CD1c-positive myeloid dendritic cell (primary cell): ENCODE data around the gene ZNF747.
"Not testable (repeated sequence)": the region's sequence is repeated elsewhere in the genome, so short reads cannot be mapped to it uniquely, and the experiment has no call there.

Experiments
- DNase-seq: peaks from one replicate; pipeline ENCODE4 v3.0.0-alpha.2; 2016; ENCODE audit errors: extremely low spot score

ZNF747 gene

DNA sequence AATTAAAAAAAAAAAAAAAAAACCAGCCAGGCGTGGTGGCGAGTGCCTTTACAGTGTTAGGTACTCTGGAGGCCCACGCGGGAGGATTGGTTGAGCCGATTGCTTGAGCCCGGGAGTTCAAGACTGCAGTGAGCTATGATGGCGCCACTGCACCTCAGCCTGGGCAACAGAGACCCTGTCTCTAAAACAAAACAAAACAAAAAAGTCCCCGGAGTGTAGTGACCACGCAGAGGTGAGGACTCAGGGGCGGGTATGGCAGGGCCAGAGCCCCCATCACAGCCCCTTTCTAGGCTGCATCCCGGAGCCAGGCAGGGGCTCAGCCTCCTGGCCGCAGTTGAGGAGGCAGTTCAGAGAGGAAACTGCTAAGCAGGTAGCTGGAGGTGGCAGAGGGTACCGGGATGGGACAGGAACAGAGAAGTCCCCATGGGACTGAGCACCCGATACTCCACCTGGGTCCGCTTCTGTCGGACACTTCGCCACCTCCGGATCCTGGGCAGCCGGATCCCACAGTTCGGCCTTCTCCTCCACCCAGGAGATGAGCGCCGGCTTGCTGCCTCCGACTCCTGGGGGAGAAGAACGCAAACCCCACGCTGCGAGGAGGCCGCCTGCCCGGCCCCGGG, 800 bp downstream of the ZNF747 start:
- no peak for DNase-seq

DNA sequence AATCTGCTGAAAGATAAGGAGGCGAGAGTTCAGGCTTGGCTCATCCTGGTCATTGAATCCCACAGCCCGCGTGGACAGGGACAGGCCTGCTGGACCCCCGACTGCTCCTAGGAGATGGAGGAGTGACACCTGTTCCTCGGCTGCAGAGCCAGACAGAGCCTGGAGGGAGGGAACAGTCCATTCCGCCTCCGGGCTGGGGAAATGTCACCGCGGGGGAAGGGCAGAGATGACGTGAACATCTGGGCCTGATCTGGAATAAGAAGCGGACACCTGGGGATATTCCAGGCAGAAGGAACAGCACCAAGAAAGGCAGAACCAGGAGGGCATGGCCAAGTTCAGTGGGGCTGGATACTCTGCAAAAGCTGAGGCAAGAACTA, 1.5 kb downstream of the ZNF747 start:
- DNase-seq = no peak

DNA sequence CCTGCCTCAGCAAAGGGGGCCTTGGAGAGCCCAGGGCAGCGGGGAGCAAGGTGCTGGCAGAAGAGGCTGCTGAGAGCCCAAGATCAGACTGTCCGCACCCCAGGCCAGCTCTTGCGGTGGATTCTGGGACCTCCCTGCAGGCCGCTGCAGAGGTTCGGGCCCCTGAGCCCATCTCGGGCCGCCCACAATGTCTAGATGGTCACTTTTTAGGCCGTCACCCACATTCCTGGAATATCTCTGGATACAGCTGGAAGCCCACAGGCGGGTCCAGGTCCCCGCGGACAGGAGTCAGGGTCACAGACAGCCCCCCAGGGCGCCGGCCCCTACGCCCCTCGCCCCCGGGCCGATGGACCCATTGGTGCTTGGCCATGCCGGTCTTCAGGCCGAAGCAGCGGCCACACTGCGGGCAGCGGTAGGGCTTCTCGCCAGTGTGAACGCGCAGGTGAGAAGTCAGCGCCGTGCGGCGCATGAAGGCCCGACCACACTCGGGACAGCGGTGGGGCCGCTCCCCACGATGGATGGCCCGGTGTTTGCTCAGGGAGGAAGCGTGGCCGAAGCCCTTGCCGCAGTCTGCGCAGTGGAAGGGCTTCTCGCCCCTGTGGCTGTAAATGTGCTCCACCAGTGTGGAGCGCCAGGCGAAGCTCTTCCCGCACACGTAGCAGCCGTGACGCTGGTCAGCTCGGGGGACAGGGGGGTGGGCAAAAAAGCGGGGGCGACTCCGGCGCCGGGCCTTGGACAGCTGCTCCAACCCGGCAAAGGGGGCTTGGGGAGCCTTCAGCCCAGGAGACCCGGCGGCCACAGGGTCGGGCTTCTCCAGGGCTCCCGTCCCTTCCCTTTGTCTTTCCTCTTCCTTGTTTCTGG, 2.1 kb downstream of the ZNF747 start:
- DNase-seq = no peak

DNA sequence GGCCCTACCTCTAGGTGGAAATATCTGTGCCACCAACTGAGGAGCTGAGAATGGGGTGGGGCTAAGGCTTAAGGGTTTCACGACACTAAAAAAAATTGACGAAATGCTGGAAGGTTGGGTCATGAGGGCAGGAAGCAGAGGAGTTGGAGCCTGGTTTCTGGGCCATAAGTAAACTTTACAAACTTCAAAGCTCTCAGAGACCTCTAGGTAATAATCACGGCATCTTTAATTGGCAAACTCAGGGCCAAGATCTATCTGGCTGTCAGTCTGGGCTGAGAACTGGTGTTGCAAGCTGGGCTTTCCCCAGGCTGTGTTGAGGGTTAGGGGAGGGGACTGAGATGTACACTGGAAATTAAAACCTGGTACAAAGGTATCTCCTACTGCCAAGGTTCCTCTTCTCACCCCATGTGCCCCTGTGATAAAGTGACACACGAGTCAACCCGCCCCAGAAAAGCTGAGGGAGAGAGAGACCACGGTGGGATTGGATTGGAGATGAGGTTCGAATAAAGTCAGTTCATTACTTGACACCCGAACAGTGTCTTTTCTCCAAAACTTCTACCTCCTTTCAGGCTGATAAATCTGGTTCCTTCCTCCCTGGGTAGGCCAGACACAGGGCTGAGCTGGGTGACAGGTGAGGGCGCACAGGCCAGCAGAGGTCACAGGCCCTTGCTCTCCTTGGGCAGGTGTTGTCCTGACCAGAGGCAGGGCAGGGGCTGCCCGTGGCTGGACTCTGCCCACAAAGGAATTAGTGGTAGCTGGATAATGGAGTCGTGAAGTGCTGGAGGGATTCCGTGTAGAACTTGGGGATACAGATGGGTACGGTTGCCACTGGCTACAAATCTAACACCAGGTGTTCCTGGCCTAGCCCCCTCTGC, 4.3 kb downstream of the ZNF747 start:
- no peak for DNase-seq

DNA sequence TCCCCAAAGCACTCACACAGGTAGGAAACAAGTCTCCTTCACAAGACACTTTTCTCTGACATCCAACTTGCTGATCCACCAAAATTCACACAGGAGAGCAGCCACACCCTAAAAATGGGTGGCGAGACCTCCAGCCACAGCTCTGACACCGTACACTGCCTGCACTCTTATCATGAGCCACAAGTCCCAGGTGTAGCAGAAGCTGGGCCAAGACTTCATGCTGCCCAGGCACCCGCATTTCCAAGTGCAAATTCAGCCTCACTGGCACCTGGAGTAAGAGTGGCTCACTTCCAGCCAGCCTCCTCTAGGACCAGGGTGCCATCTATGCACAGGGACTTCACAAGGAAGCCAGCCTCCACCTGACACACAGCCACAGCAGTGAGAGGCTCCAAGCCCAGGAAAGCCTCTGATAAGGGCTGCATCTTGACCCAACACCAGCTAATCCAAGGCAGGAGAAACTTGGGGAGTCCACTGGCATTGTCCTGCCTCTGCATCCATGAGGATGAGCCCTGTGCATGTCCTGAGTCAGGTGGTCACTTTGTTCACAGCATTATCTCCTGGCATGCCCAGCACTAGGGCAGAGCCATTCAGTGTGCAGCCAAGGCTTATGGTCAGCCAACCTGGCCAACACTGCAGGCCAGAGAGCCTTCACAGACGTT, 5.7 kb downstream of the ZNF747 start:
- no peak for DNase-seq

DNA sequence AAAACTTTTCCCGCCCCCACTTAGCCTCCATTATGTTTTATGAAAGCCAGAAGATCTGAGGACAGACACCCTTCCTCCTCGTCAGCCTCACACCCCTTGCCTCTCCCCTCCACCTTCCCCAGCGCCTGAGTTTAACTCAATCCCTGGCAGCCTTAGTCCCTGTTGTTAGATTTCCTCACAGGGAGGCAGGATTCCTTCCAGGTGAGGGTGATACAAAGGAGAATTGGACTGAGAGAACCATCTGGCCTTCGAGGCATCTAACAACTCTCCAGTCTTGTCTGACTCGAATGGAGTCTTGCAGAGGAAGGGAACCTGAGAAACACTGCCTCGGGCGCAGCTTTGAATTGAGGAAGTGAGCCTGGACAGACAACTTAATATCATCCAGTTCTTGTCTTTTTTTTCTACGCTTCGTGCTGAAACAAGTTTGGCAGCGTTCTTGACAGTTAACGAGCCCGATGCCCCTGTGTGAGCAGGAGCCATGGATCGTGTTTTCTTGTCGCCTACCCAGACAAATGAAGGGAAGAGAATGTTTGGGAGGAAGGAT, 7.0 kb downstream of the ZNF747 start:
- DNase-seq = peak; percentile 83

DNA sequence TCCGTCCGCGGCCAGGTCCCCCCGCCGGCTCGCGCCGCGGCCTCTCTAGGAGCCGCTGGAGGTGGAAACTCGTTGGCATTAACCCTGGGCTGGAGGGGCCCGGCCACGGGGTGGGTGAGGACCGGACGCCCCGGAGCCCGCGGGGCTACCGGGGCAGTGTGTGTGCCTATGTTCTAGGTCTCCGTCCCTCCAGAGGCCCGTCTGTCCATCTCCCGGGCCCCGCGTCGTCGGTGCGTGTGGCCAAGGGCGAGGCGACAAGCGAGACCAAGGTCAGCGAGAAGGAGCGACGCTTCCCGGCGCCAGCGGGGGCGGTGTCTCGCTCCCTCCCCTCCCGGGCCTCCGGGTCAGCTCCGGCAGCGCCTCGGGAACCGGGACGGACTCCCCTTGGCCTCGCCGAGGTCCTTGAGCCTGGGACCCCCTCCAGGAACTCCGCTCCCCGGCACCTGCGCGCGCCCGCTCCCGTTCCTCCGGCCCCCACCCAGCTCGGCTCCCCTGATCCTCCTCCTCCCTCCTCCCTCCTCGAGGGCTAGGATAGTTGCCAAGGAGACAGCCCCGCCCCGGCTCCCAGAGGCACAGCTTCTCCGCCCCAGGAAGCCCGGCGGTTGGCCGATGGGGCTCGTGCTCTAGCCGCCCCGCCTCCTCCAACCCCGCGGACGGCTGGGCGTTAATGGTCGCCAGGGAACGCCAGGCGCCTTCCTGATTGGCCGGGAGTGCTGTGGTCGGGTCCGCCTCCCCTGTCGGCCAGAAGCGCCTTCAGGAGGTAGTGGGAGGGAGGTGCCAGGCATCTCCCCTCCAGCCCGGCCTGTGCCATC, 7.6 kb downstream of the ZNF747 start:
- peak; percentile 97 for DNase-seq

DNA sequence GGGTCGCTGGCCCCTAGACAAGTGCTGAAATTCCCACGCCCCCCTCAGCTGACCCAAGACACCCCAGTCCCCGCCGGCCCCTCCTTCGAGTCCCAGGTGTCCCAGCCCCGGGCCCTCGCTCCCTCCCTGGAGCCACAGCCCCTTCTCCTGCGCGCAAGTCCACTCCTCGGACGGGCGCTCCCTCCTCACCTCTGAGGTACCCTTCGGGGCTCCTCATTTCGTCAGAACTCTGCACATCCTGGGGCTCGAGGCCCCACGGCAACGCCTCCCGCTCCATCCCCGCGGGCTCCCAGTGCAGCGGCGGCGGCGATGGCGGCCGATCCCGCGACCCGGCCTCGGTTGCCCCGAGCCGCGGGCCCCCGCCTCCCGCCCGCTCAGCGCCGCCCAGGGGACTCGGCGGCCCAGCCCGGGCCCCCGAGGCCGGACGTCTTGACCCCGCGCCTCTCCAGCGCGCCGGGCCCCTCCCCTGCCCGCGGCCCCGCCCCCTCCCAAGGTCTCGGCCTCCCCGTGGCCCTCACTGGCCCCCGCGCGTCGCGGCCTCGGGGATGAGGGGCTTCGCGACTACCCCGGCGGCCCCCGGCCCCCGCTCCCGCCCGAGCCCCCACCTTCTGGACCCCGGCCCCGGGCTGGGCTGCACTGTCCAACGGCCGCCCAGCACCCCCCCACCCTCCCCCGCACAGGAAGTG, 8.4 kb downstream of the ZNF747 start, which contains the start of gene ZNF768:
ZNF768 (minus strand) TSS at position 430 of the 686 bp plus-strand sequence; CDS start at position 277, 153 bp downstream.
- DNase-seq = peak; percentile 56

DNA sequence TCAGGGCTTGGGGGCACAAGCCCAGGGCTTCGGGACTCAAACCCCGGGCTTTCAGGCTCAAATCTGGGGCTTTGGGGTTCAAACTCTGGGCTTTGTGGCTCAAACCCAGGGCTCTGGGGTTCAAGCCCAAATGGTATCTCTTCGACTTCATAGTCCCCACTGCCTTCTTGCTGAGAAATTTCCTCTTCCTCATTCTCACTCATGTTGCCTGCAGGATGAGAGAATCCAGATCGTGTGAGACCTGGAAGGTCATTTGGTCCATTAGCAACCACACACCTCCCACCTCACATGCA, 8.9 kb downstream of the ZNF747 start:
- peak; percentile 51 for DNase-seq

DNA sequence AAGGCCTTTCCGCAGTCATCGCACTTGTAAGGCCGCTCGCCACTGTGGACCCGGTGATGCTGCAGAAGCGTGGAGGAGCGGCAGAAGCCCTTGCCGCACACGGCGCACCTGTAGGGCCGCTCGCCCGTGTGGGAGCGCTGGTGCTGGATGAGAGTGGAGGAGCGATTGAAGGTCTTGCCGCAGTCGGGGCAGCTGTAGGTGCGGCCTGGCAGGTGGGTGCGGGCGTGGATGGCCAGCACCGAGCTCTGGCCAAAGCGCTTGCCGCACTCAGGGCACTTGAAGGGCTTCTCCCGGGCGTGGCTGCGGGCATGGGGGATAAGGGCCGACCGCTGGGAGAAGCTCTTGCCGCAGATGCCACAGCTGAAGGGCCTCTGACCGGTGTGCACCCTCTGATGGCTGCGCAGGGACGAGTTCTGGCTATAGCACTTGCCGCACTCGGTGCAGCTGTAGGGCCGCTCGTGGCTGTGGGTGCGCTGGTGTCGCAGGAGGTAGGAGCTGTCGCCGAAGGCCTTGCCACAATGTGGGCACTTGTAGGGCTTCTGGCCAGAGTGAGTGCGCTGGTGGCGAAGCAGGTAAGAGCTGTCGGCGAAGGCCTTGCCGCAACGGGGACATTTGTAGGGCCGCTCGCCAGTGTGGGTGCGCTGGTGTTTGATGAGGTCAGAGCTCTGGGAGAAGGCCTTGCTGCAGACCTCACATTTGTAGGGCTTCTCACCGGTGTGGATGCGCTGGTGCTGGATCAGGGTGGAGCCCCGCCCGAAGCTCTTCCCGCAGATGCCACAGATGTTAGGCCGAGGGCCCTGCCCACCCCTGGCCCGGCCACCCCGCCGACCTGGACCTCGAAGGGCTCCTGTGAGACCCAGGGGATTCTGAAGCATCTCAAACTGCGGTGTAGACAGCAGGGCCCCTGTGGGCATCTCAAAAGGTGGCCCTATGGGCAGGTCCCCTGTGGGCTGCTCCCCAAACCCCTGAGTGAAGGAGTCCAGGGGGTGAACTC, 9.8 kb downstream of the ZNF747 start:
- DNase-seq = no peak

DNA sequence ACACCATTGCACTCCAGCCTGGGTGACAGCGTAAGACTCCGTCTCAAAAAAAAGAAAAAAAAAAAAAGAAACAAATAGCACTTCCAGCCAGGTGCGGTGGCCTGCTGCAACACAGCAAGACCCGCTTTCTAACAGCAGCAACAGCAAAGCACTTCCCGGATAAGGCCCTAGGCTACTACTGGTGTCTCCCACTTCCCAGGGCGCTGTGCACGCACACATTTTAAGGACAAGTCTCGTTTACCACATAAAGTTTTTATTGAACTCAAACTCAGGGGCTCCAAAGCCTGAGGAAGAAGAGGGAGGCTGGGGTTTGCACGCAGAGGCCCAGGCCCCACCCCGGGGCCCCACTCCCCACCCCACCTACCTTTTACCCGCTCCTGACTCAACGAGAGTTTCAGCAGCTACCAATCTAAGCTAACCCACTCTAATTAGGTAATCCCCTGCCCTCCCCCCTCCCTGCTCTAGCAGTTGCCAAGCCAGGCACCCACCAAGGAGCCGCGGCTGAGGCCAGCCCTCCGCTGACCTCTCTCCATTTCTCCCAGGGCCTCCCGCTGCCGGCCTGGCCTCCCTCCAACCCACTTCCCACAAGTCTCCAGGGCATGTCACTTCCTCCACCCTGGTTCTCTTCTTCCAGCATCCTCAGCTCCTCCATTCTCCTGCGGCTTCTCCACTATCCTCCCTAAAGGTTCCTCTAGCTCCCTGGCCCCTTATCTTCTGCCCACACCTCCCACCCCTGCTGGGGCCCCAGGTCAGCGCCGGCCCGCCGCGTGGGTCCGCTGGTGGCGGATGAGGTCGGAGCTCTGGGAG, 10.7 kb downstream of the ZNF747 start:
- DNase-seq = no peak

DNA sequence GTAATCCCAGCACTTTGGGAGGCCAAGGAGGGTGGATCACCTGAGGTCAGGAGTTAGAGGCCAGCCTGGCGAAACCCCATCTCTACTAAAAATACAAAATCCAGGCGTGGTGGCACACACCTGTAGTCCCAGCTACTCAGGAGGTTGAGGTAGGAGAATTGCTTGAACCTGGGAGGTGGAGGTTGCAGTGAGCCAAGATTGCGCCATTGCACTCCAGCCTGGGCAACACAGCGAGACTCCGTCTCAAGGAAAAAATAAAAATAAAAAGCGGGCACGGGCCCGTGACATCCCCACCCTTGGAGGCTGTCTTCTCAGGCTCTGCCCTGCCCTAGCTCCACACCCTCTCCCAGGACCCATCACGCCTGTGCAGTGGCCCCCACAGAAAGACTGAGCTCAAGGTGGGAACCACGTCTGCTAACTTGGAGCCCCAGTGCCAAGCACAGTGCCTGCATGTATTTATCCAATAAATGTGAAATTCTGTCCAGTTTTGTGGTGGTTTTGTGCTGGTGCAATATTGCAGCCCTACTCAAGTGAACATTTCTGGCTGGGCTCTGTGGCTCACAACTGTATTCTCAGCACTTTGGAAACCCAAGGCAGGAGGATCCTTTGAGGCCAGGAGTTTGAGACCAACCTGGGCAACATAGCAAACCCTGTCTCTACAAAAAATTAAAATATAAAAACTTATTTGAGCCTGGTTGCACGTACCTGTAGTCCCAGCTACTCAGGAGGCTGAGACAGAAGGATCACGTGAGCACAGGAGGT, 11.8 kb downstream of the ZNF747 start:
- DNase-seq = not testable (repeated sequence)

DNA sequence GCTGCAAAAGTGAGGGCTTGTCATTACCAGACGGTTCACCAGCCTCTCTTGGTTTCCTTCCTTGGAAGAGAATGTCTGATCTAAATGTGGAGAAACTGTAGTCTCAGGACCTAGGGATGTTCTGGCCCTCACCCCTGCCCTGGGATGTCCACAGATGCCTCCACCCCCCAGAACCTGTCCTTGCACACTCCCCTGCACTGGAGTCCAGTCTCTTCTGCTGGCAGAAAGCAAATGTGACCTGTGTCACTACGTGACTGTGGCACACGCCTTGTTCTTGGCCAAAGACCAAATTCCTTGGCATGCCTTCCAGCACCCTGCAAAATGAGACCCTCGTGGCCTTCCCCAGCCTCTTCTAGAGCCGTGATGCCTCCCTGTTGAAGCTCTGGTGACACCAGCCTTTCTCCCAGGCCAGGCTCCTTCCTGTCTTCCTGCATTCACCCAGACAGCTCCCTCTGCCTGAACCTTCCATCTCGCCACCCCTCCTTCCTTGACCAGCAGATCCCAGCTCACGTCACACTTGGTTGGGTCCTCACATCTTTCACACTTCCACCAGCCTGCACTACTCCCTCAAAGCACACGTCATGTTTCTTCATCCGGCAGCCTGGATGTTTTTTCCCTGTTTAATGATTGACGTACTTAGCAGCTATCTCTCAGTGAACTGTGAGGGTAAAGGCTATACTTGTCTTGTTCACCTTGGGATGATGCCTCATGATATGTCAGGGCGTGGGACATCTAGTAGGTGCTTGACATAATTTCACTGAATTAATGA, 12.6 kb downstream of the ZNF747 start:
- DNase-seq = no peak

DNA sequence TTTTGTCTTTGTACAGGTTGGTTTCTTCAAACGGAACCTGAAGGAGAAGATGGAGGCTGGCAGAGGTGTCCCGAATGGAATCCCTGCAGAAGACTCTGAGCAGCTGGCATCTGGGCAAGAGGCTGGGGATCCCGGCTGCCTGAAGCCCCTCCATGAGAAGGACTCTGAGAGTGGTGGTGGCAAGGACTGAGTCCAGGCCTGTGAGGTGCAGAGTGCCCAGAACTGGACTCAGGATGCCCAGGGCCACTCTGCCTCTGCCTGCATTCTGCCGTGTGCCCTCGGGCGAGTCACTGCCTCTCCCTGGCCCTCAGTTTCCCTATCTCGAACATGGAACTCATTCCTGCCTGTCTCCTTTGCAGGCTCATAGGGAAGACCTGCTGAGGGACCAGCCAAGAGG, 13.2 kb downstream of the ZNF747 start:
- DNase-seq = no peak

DNA sequence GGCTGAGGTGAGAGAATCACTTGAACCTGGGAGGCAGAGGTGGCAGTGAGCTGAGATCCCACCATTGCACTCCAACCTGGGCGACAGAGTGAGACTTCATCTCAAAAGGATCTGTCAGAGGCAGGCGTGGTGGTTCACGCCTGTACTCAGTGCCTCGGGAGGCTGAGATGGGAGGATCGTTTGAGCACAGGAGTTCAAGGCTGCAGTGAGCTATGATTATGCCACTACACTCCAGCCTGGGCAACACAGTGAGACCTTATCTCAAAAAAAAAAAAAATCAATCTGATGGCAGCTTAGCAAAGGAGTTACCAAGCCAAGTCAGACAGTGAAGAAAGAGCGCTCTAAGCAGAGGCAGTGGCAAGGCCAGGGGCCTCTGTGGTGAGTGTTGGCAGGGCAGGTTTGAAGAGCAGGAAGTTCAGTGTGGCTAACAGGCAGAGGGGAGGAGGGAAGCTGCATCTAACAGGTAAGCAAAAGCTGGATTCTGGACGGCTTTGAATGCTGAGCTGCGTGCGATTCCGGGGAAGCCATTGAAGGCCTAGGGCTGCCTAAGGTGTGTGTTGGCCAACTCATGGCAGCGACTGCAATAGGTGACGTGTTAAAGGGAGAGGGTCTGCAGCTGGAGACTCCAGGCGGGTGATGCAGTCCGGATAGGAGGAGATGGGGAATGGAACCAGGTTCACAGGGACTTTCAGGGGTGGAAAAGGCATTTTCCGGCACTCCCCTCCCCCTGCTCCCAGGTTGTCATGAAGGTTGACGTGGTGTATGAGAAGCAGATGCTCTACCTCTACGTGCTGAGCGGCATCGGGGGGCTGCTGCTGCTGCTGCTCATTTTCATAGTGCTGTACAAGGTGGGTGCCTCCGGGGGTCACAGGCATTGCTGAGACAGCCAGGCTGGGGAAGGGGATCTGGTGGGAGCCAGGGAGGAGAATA, 15.3 kb downstream of the ZNF747 start:
- DNase-seq = no peak

DNA sequence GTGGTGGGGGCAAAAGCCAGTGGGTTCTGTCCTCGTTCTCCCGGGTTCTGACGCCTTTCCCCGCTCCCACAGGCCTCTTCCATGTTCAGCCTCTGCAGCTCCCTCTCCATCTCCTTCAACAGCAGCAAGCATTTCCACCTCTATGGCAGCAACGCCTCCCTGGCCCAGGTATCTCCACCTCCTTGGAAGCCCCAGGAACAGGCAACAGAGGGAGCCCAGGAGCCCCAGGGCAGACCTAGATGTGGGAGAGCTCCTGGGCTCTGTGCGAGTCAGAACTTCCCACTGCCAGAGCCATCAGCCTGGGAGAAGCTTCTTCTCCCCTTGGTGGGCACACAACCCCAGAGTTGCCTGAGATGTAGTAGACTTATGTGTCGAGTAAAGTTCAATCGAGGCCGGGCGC, 16.1 kb downstream of the ZNF747 start:
- no peak for DNase-seq
